GM12891 (cell line): Measurements from ENCODE around the gene MPL.

Experiments
- POLR2A ChIP-seq: IDR thresholded peaks from 2 replicates; pipeline ENCODE4 v1.6.1; 2011; ENCODE audit warnings: low read depth, low read length, control low read depth
- POLR2AphosphoS5 ChIP-seq: IDR thresholded peaks from 2 replicates; pipeline ENCODE4 v1.6.1; 2011; ENCODE audit warnings: low read depth, low read length, control low read depth

DNA sequence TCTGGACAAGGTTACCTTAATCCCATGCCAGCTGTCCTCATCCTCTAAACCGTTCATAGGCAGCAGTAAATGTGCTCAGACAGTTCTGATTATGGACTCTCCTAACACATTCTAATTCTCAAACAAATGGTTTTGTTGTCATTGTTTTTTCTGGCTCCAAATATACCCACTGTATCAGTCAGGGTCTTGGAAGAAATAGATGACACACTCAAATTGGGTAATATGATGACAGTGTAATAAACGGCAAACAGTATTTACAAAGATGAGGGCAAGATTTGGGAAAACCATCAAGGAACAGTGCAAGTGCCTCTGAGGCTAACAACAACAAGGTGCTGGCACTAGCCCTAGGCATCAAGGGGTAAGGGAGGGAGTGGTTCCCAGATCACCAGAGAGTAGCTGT is 16.9 kb downstream of the MPL start:
- TF ChIP-seq POLR2AphosphoS5 (no peak), POLR2A (no peak)
